PC-3 (cell line): ENCODE results near the gene CMTM4. TPM values are rescaled to one million over a fixed set of nuclear protein-coding genes. Genes with fewer than 3 reads are reported as not detected.

ENCODE experiments used
- ATAC-seq: fragments of 200-7000 bp; cut with Tn5 transposase; 2 replicates; pipeline ENCODE4 v1.9.1; 2020; ENCODE audit warnings: mild to moderate bottlenecking, moderate library complexity
- BruUV-seq: library from RNA; stranded (reverse); fragments of 400-500 nt; replicated peaks from 2 replicates; lab custom pipeline; 2021; lab: Mats Ljungman, UMichigan
- CTCF ChIA-PET: fragments of 300-600 bp; sonication (Branson Sonifier 250); formaldehyde crosslinking; loops from one replicate; lab custom pipeline; 2022; ENCODE audit warnings: antibody characterized with exemption; lab: Charles Lee
- POLR2A ChIA-PET: fragments of 300-600 bp; sonication (Branson Sonifier 250); formaldehyde crosslinking; loops from one replicate; lab custom pipeline; 2022; ENCODE audit warnings: antibody characterized with exemption; ENCODE audit not compliant: unreplicated experiment; lab: Charles Lee
- DNase-seq: peaks from one replicate; pipeline ENCODE4 v3.0.0-alpha.2; 2015
- H2AFZ ChIP-seq: fragments of 300-600 bp; sonication (generic); 2 replicates; pipeline ENCODE4 v1.6.0; 2016; ENCODE audit warnings: antibody characterized with exemption, low read length
- H3F3A ChIP-seq: fragments of 300-600 bp; sonication (generic); one replicate; pipeline ENCODE4 v1.6.0; 2017; ENCODE audit warnings: antibody characterized with exemption, low read length, control low read depth, mild to moderate bottlenecking; ENCODE audit not compliant: unreplicated experiment
- H3K27ac ChIP-seq: fragments of 300-600 bp; sonication (generic); 2 replicates; pipeline ENCODE4 v1.5.1; 2016; ENCODE audit warnings: mild to moderate bottlenecking, low read length
- H3K27me3 ChIP-seq: fragments of 300-600 bp; sonication (generic); 2 replicates; pipeline ENCODE4 v1.6.1; 2016; ENCODE audit warnings: low read length, mixed read lengths
- H3K36me3 ChIP-seq: fragments of 300-600 bp; sonication (generic); 2 replicates; pipeline ENCODE4 v1.6.1; 2016; ENCODE audit warnings: low read depth, mixed run types, low read length, mixed read lengths
- H3K4me1 ChIP-seq: fragments of 300-600 bp; sonication (generic); 2 replicates; pipeline ENCODE4 v1.5.1; 2016; ENCODE audit warnings: low read length; ENCODE audit not compliant: insufficient read depth
- H3K4me2 ChIP-seq: fragments of 300-600 bp; sonication (generic); 2 replicates; pipeline ENCODE4 v1.6.0; 2016; ENCODE audit warnings: low read length
- H3K4me3 ChIP-seq: fragments of 300-600 bp; sonication (generic); 2 replicates; pipeline ENCODE4 v1.5.1; 2016; ENCODE audit warnings: mild to moderate bottlenecking, low read length, mixed read lengths
- H3K79me2 ChIP-seq: fragments of 300-600 bp; sonication (generic); 2 replicates; pipeline ENCODE4 v1.6.1; 2017; ENCODE audit warnings: low read length, mixed read lengths
- H3K9ac ChIP-seq: fragments of 300-600 bp; sonication (generic); 2 replicates; pipeline ENCODE4 v1.6.0; 2016; ENCODE audit warnings: mild to moderate bottlenecking, low read length
- H3K9me2 ChIP-seq: fragments of 300-600 bp; sonication (generic); replicated peaks from 2 replicates; pipeline ENCODE4 v1.6.1; 2016; ENCODE audit warnings: mixed run types, low read length, mixed read lengths
- H3K9me3 ChIP-seq: fragments of 300-600 bp; sonication (generic); 2 replicates; pipeline ENCODE4 v1.6.1; 2016; ENCODE audit warnings: low read length, mixed read lengths
- H4K20me1 ChIP-seq: fragments of 300-600 bp; sonication (generic); 2 replicates; pipeline ENCODE4 v1.6.1; 2016; ENCODE audit warnings: low read length, mixed read lengths
- CTCF ChIP-seq: fragments of 300-600 bp; sonication (generic); conservative IDR thresholded peaks from 2 replicates; pipeline ENCODE4 v1.5.1; 2017; ENCODE audit warnings: antibody characterized with exemption, low read depth, mild to moderate bottlenecking, low read length
- EZH2 ChIP-seq: fragments of 300-600 bp; sonication (generic); IDR thresholded peaks from one replicate; pipeline ENCODE4 v1.6.1; 2017; ENCODE audit warnings: antibody characterized with exemption, mild to moderate bottlenecking, low read length; ENCODE audit not compliant: unreplicated experiment
- EZH2phosphoT487 ChIP-seq: fragments of 300-600 bp; sonication (generic); IDR thresholded peaks from 2 replicates; pipeline ENCODE4 v1.6.1; 2018; ENCODE audit warnings: mild to moderate bottlenecking, antibody characterized with exemption, low read length, borderline replicate concordance
- intact Hi-C: fragments of 100-400 bp; cut with micrococcal nuclease; formaldehyde crosslinking; loops from 2 replicates; pipeline ENCODE4 v1.9.0; 2023
- total RNA-seq: library from RNA; depleted of rRNA; stranded (reverse); fragments of >200 nt; gene quantifications from 2 replicates; pipeline ENCODE4 v1.2.3, GENCODE V29; 2014

Gene CMTM4
- total RNA-seq, 1 experiment from 2014 or later: 16.9 TPM

DNA sequence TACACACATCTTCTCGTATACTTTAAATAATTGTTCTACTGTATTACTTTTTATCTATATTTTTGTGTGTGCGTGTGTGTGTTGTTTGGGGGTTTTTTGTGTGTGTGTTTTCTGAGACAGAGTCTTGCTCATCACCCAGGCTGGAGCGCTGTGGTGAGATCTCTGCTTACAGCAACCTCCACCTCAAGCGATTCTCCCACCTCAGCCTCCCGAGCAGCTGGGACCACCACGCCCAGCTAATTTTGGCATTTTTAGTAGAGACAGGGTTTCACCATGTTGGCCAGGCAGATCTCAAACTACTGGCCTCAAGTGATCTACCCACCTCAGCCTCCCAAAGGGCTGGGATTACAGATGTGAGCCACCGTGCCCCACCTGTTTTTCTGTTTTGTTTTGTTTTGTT is 1.5 kb upstream of the CMTM4 start:
- Histone ChIP-seq H3K4me2 (no peak overlapping the region), H3K79me2 (peaks cover 31% of the 10 kb centered on the region), H3K4me3 (no peak overlapping the region), H3K27me3 (no peaks in the 10 kb centered on the region), H3K4me1 (peaks cover 23% of the 10 kb centered on the region), H3K36me3 (no peaks in the 10 kb centered on the region), H3K27ac (no peak overlapping the region), H4K20me1 (0 out of 2 replicates have a peak, but pooled peaks cover 6% of the 10 kb centered on the region), H3K9me2 (no peaks in the 10 kb centered on the region), H3K9ac (no peak overlapping the region), H3F3A (no peaks in the 10 kb centered on the region), H3K9me3 (no peaks in the 10 kb centered on the region), H2AFZ (no peak overlapping the region)
- intact Hi-C loops: loop anchor here (5.0 to 10.0 kb wide), 2 partner anchors 36 to 93 kb away; partner anchors contain the start of gene CMTM3
- DNase-seq (no peak), ATAC-seq (no peak)
- TF ChIP-seq EZH2 (no peak), CTCF (no peak), EZH2phosphoT487 (no peak)
- BruUV-seq: no TSS peak
- POLR2A ChIA-PET: no interaction called here
- CTCF ChIA-PET: no interaction called here

DNA sequence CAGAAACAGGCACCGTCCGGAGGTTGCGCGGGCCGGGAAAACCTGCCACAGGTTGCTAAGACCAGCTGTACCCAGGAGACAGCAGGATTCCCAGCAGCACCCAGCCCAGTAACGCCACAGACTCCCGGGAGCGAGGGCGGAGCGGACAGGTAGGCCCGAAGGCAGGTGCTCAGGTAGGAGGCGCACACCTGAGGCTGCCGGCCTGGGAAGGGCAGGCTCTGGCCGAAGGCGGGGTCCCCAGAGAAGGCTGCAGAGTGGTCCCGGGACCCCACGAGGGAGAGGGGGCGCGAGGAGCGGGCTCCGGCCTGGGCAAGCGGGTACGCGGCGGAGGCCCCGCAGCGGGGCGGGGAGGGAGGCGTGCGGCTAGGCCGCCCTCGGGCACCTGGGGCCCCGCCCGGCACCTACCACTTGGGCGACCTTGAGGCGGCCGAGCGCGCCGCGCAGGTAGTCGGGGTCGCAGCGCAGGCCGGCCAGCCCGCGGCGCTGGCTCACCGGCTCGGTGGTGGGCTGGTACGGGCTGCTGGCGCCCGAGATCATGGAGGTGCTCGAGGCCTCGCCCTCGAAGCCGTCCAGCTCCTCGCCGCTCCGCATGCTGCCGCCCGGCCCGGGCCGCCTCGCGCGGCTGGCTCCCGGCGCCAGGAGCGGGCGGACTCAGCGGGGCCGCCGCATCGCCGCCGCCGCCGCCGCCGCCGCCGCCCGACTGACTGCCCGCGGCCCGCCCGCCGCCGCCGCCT is 441 bp downstream of the CMTM4 start:
- no peaks in the 10 kb centered on the region for H3K36me3 ChIP-seq
- H3K4me3 ChIP-seq: peak overlapping the region; percentile 74
- H3K9me2 ChIP-seq: no peaks in the 10 kb centered on the region
- H3K9me3 ChIP-seq: no peaks in the 10 kb centered on the region
- CTCF ChIA-PET: no interaction called here
- H4K20me1 ChIP-seq: 0 out of 2 replicates have a peak, but pooled peaks cover 6% of the 10 kb centered on the region
- H2AFZ ChIP-seq: peak overlapping the region; percentile 73; the same call in 1 of the 2 replicates
- peaks cover 50% of the 10 kb centered on the region for H3K79me2 ChIP-seq
- DNase-seq: peak; percentile 35
- ATAC-seq: peak; percentile 32
- H3K27ac ChIP-seq: no peak overlapping the region
- peak overlapping the region; percentile 85 for H3K4me2 ChIP-seq
- intact Hi-C loops: loop anchor here (5.0 to 10.0 kb wide), 2 partner anchors 34 to 91 kb away; partner anchors contain the start of gene CMTM3
- no TSS peak for BruUV-seq
- POLR2A ChIA-PET: no interaction called here
- no peaks in the 10 kb centered on the region for H3K27me3 ChIP-seq
- H3F3A ChIP-seq: no peaks in the 10 kb centered on the region
- H3K9ac ChIP-seq: peak overlapping the region; percentile 67
- no peak for TF ChIP-seq CTCF
- TF ChIP-seq EZH2phosphoT487: no peak
- no peak for TF ChIP-seq EZH2
- H3K4me1 ChIP-seq: peaks cover 37% of the 10 kb centered on the region

- H3K4me2 ChIP-seq: peak overlapping the region; percentile 85
- no peak for DNase-seq
- intact Hi-C loops: loop anchor here (5.0 to 10.0 kb wide), 2 partner anchors 33 to 91 kb away; partner anchors contain the start of gene CMTM3
- peak overlapping the region; percentile 73; the same call in 1 of the 2 replicates for H2AFZ ChIP-seq
- H3K9me3 ChIP-seq: no peaks in the 10 kb centered on the region
- H3K27me3 ChIP-seq: no peaks in the 10 kb centered on the region
- TF ChIP-seq CTCF (no peak), EZH2 (no peak), EZH2phosphoT487 (no peak)
- BruUV-seq: TSS peak; percentile 55
- 0 out of 2 replicates have a peak, but pooled peaks cover 6% of the 10 kb centered on the region for H4K20me1 ChIP-seq
- ChIA-PET CTCF (interaction anchor here (0.6 kb wide), 1 partner anchor 172 kb away, joined by 6 read pairs; no protein-coding TSS in a partner anchor), POLR2A (no interaction called here)
- no peaks in the 10 kb centered on the region for H3K36me3 ChIP-seq
- ATAC-seq: no peak; the same call in 1 of the 2 replicates
- H3F3A ChIP-seq: no peaks in the 10 kb centered on the region
- peak overlapping the region; percentile 67 for H3K9ac ChIP-seq
- no peaks in the 10 kb centered on the region for H3K9me2 ChIP-seq
- no peak overlapping the region for H3K27ac ChIP-seq
- peak overlapping the region; percentile 74 for H3K4me3 ChIP-seq
- H3K4me1 ChIP-seq: peaks cover 37% of the 10 kb centered on the region
- peaks cover 56% of the 10 kb centered on the region for H3K79me2 ChIP-seq
Measured at GRCh38 chr16:66695471-66695934, 1.0 kb downstream of the CMTM4 start.
